NCI-H526 (cell line): ENCODE measurements around the gene GPATCH1.
"Not testable (repeated sequence)": the region's sequence is repeated elsewhere in the genome, so short reads cannot be mapped to it uniquely, and the experiment has no call there.

ENCODE experiments used
- DNase-seq, 2 experiments: peaks; one replicate each; lab custom pipeline; 2025; lab: John Stamatoyannopoulos, UW

GPATCH1 gene, protein sequence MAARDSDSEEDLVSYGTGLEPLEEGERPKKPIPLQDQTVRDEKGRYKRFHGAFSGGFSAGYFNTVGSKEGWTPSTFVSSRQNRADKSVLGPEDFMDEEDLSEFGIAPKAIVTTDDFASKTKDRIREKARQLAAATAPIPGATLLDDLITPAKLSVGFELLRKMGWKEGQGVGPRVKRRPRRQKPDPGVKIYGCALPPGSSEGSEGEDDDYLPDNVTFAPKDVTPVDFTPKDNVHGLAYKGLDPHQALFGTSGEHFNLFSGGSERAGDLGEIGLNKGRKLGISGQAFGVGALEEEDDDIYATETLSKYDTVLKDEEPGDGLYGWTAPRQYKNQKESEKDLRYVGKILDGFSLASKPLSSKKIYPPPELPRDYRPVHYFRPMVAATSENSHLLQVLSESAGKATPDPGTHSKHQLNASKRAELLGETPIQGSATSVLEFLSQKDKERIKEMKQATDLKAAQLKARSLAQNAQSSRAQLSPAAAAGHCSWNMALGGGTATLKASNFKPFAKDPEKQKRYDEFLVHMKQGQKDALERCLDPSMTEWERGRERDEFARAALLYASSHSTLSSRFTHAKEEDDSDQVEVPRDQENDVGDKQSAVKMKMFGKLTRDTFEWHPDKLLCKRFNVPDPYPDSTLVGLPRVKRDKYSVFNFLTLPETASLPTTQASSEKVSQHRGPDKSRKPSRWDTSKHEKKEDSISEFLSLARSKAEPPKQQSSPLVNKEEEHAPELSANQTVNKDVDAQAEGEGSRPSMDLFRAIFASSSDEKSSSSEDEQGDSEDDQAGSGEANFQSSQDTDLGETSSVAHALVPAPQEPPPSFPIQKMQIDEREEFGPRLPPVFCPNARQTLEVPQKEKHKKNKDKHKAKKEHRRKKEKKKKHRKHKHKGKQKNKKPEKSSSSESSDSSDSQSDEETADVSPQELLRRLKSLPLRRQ

DNA sequence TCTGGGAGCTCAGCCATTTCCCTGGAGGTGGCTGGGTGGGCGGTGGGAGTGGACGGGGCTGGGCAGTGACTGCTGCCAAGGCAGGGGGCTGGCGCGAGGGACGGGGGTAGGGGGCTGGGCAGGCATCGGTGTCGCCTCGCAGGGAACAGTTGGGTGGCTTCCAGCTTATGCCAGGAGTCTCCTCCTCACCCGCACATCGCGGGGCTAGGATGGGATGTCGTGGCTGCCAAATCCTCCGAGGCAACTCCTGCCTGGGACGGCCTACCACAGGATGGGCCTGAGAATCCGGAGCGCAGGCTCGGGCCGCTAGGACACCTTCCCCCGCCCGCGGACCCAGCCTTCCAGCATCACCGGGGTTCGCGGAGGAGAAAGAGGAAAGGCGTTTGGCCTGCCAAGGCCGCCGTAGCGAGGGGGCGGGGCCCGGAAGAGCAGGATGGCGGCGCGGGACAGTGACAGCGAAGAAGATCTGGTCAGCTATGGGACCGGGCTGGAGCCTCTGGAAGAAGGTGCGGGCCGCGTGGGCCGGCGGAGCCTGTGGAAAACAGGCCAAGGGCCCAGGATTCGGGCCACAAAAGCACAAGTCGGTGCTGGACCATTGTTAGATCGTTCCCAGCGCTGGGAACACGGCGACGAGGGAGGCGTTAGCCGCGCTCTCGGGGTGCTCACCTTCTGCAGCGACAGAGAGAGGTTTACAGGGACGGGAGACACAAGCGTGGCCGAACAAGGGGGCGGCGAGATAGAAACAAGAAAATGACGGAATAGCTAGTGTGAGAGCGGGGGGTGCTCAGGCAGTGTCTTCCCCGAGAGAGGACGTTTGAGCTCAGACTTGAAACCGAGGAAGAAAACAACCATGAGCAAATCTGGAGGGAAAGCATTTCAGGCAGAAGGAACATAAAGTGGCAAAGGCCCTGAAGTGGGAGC lies at the start of gene GPATCH1:
TSS of gene GPATCH1 (plus strand) at position 421 of the 921 bp plus-strand sequence. CDS start at position 434, 13 bp downstream.
- peak; percentile 76 to 97 for DNase-seq

DNA sequence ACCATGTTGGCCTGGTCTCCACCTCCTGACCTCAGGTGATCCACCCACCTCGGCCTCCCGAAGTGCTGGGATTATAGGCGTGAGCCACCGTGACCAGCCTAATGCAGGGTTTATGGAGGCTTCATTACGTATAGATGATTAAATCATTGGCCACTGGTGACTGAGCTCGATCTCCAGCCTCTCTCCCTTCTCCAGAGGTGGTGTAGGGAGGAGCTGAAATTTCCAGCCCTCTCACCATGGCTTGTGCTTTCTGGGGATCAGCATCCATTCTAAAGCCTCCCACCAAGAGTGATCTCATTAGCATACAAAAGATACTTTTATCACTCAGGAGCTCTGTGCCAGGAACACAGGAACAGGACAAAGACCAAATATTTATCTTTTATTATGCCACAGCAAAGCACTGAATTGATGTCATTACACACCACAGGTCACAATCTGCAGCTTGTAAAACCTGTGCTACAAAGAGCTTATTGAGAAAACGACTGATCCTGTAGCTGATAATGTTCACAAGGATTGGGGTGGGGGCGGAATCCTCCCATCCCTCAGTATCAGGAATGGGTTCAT lies 48.7 kb upstream of the GPATCH1 start:
- DNase-seq = no peak

DNA sequence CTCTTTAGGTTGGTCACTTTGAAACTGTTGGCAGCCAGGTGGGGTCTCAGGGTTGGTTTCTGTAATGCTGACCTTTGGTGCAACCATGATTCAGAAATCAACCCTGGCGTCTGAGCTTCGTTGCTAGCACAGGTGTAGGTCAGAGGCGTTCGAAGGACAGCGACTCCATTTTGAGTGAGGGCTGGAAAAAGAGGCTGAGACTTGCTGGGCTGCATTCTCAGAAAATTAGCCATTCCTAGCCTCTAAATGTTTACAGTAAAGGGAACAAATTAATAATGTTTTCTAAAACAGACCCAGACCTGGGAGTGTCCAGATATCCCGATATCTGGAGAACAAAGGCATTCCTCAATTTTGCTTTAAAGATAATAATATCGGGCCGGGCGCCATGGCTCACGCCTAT lies 45.5 kb upstream of the GPATCH1 start:
- no peak for DNase-seq

DNA sequence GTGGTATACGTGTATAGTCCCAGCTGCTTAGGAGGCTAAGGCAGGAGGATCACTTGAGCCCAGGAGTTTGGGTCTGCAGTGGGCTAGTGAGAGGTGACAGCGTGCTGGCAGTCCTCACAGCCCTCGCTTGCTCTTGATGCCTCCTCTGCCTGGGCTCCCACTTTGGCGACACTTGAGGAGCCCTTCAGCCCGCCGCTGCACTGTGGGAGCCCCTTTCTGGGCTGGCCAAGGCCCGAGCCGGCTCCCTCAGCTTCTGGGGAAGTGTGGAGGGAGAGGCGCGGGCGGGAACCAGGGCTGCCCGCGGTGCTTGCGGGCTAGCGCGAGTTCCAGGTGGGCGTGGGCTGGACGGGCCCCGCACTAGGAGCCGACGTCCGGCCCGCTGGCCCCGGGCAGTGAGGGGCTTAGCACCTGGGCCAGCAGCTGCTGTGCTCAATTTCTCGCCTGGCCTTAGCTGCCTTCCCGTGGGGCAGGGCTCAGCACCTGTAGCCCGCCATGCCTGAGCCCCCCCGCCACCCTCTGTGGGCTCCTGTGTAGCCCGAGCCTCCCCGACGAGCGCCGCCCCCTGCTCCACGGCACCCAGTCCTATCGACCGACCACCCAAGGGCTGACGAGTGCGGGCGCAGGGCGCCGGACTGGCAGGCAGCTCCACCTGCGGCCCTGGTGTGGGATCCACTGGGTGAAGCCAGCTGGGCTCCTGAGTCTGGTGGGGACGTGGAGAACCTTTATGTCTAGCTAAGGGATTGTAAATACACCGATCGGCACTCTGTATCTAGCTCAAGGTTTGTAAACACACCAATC lies 44.4 kb upstream of the GPATCH1 start:
- not testable (repeated sequence) for DNase-seq

DNA sequence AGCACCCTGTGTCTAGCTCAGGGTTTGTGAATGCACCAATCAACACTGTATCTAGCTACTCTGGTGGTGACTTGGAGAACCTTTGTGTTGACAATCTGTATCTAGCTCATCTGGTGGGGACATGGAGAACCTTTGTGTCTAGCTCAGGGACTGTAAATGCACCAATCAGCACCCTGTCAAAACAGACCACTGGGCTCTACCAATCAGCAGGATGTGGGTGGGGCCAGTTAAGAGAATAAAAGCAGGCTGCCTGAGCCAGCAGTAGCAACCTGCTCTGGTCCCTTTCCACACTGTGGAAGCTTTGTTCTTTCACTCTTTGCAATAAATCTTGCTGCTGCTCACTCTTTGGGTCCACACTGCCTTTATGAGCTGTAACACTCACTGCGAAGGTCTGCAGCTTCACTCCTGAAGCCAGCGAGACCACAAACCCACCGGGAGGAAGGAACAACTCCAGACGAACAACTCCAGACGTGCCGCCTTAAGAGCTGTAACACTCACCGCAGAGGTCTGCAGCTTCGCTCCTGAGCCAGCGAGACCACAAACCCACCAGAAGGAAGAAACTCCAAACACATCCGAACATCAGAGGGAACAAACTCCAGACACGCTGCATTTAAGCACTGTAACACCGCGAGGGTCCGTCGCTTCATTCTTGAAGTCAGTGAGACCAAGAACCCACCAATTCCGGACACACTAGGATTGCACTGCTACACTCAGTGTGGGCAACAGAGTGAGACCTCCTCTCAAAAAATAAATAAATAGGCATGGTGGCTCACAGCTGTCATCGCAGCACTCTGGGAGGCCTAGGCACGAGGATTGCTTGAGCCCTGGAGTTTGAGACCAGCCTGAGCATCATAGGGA lies 43.6 kb upstream of the GPATCH1 start:
- not testable (repeated sequence) for DNase-seq

DNA sequence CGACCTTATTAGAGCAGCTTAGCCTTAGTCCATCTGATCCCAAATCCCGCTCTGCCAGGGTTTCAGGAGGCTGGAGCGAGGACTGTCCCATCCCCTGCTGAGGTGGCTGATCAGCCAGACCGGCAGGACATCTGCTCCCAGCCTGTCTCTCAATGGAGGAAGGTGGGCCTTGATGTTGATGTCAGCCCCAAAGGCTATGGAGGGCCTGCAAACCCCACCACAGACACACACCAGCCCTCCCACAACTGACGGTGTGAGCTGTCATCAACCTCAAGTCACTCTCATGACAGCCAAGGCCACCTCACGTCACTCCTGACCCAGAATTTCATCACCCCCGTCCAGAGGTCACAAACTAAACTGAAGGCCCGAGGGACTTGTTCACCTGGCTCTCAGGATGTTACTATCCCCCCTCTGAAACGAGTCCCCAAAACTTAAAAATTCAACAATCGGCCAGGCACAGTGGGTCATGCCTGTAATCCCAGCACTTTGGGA lies 41.8 kb upstream of the GPATCH1 start:
- no peak for DNase-seq

DNA sequence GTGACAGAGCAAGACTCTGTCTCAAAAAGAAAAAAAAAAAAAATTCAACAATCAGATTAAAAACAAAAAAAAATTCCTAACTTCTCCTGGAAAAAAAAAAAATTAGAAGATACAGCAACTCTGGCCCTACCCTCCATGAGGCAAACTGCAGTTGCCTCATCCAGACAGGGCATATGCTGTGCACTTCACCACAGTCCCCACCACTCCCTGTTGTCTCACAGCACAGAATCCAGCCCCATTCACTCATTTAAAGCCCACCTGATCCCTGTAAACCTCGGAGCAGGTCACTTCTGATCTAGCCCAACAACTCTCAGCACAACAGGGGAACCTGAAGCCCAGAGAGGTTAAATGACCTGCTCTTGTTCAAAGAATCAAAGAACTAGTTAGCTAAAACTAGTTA lies 41.2 kb upstream of the GPATCH1 start:
- no peak for DNase-seq

DNA sequence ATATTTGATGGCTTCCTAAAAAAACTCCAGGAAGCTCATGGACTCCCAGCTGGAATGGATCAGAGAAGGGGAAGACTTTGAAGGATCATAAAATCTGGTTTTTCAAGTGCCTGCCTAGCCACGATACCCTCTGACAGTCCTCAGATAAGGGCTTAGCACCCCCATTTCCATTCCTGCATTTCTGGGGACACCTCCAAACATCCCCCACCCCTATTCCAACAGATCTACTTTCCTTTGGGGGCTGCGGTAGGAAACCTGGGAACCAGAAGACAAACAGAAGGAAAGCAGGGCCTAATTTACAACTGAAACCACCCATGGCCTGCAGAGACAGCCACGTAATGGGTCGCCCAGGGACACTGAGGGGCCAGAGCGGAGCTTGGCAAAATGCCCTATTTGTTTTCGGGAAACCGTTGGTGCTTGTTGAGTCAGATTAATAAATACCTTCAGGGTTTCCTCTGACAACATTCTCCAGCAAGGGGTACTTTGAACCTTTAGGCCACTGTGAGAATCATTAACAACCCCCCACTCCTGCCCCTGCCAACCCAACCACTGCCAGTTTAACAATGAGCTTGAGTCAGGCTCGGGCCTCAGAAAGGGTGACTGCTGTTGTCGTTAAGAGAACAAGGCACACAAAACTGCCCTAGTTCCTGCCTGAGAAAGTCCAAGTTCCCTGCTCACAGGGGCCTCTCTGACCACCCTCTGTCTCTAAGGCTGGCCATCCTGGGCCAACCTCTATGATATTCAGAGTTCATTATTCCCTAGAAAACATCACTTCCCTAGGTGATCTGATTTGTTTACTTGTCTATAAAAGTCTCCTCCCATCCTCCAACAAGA lies 39.8 kb upstream of the GPATCH1 start:
- peak; percentile 89 to 90 for DNase-seq

DNA sequence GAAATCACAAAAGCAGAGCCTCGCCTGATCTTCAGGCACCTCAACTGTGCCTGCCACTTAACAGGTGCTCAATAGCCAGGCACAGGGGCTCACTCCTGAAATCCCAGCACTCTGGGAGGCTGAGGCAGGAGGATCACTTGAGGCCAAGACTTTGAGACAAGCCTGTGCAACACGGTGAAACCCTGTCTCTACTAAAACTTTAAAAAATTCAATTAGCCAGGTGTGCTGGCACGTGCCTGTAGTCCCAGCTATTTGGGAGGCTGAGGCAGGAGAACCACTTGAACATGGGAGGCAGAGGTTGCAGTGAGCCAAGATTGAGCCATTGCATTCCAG lies 39.2 kb upstream of the GPATCH1 start:
- DNase-seq = not testable (repeated sequence)

DNA sequence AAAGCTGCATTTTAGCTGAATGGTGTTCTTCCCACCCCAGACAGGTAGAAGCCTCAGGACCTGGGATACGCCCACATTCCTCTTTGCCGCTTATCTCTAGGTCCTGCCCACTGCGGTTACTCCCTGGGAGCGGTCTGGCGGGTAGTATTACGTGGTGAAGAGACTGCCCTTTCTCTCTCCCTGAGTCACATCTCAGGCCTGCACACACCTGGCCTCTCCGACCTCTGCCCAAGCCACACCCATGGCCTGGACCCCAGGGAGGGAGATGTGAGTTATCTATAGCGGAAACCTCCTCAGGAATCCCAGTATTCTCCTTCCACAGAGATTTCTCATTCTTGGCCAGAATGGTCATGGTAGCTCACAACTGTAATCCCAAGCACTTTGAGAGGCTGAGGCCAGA lies 33.6 kb upstream of the GPATCH1 start:
- peak in 1 of 2 experiments; percentile 18 for DNase-seq

DNA sequence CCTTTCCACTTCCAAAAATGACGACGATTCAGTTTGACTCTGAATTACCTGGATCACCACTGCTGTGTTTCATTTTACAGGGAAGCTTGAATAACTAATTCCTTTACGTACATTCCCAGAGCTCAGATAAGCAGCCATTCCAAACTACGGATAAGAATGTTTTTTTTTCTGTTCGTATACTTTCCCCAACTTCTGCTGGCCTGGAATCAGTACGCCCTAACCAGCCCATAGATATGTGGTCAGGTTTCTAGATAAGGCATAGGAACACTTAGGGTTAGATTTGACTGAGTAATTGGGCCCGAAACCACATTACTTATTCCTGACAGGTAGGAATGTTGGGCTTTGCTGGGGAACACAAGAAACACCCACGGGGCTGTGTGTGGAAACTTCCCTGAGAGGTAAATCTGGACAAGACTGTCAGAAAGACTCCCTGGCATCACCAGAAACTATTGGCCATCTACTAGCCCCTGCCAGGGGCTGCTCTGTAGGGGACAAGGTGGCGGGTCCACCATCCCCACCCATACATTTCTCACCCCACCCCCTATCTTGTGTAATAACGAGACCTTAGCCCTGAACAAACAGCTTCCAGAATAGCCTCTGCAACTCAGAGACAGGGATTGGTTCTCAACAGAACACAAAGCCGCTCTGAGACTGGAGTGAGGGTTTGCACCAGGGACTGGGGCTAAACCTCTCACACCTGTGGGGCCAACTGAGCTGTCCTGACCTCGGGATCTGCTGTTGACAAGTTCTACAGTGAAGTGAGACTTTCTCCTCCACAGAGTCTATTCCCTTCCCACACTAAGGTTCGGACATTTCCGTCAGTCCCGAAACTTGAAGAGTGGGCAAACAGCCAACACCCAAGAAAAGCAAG lies 31.9 kb upstream of the GPATCH1 start:
- DNase-seq = peak in 1 of 2 experiments; percentile 10

DNA sequence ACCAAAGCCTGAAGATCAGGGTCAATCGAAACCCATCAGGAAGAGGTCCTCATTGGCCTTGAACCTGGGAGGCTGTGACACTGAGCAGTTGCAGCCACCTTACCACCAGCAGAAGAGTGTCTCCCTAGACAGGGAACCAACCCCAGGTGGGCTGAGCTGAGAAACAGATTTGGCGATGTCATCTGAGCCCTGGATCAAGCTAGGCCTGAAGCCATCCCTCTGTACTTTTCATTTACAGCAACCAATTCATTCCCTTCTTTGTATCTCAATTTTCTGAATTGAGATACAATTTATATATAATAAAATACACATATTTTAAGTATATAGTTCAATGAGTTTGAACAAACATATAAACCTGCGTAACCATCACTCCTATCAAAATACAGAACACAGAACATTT lies 30.9 kb upstream of the GPATCH1 start:
- DNase-seq = no peak

DNA sequence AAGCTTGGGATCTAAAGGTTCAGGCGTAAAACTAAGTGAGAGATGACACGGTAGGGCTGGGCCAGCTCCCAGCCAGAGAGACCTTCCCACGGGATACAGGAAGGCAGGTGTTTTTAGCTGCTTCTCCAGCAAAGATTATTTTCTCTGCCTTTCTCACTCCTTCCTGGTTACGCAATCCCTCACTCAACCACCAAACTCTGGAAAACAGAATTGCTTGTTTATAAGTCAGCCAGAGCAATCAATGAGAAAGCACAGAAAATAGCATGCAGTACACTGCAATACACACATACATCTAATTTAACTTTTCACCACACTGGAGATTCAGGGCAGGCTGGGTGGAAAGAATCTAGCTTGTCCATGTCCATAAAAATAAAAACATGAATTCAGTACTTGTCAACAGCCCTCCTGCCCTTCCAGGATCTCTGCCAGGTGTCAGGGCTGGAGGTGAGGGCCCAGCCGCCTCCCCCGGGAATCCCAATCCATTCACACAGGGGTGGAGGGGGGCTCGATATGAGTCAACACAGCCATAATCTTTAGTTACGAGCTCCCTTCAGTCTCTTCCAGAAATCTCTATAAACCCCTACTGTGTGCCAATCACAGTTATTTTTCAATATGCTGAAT lies 28.5 kb upstream of the GPATCH1 start:
- peak; percentile 14 to 15 for DNase-seq

DNA sequence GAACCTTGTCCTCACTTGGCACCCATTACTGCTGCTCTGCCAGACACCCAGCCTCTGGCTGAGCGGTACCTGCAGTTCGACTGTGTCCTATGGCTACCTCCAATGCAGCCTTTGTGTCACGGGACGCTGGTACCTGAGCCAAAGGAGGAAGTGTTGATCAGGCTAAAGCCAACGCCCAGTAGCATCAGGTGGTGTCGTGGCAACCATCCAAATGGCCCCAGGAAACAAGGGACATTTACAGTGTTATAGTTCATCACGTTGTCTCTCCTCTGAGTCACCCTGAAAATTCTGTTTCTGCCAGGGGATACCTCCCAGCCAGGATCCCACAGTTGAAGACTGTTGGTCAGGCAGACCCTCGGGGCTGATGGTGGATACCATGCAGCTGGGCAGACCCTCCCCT lies 26.4 kb upstream of the GPATCH1 start:
- DNase-seq = no peak

DNA sequence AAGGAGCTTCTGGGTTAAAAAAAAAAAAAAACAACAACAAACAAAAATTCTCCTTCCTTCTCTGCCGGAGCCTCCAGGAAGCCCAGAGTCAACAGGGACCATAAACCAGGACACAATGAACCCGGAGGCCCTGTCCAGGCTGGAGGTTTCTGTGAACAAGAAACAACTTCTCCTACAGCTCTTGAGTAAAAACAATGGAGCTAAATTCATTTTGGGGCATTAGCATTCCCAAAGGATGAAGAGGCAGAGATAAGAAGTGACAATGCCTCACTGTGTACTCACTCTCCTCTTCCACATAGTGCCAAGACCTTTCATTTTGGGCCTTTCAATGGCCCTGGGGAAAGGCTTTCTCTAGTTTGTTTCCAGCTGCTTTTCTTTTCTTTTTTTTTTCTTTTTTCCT lies 25.3 kb upstream of the GPATCH1 start:
- no peak for DNase-seq

DNA sequence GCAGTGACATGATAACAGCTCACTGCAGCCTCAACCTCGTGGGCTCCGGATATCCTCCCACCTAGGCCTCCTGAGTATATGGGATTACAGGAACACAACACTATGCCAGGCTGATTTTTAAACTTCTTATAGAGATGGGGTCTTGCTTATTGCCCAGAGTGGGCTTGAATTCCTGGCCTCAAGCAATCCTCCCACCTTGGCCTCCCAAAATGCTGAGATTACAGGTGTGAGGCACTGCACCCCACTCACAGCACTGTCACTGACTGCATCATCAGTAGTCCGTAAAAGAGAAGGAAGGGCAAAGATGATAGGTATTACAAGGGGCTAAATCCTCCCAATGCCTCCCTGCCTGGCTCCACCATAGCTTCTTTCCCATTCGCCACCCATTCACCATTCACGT lies 20.4 kb upstream of the GPATCH1 start:
- DNase-seq = no peak

DNA sequence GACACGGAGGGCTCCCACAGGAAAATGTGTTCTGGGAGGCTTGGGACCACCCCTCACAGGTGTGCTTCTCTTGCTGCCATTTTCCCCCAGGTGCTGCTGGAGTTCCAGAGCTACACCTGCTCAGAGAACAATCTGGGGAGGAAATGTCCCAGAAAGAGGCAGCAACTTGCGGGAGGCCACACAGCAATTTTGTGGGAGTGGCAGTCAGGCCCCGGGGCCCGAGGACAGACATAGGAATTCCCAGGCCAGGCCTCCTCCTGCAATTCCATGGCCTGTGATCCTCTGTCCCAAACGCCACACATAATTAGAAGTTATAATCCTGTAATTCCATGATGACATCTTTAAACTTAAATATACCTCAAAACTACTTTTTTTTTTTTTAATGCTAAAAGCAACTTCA lies 18.1 kb upstream of the GPATCH1 start:
- DNase-seq = no peak
